KG1 (cell line): Measurements from ENCODE around the gene SPRED1.

Experiments used
- DNase-seq: peaks from one replicate; lab custom pipeline; 2025; lab: John Stamatoyannopoulos, UW

SPRED1 gene

GRCh38 chr15:38252481-38253350 lies at the start of gene SPRED1:
Gene SPRED1, plus strand, starts transcription at chr15:38252836. Its CDS starts 350 bp downstream, at chr15:38253186.
- DNase-seq = no peak

GRCh38 chr15:38205526-38206272 lies 46.9 kb upstream of the SPRED1 start:
- DNase-seq = no peak

- DNase-seq = no peak
Measured at GRCh38 chr15:38207621-38208020, 45.0 kb upstream of the SPRED1 start.

GRCh38 chr15:38208206-38208605 lies 44.4 kb upstream of the SPRED1 start:
- no peak for DNase-seq

GRCh38 chr15:38208779-38209178 lies 43.9 kb upstream of the SPRED1 start:
- DNase-seq = no peak

- DNase-seq = no peak
Measured at GRCh38 chr15:38211249-38211648, 41.4 kb upstream of the SPRED1 start.

- DNase-seq = no peak
Measured at GRCh38 chr15:38211811-38212210, 40.8 kb upstream of the SPRED1 start.

- DNase-seq = no peak
Measured at GRCh38 chr15:38212729-38213351, 39.8 kb upstream of the SPRED1 start.

GRCh38 chr15:38213356-38213755 lies 39.3 kb upstream of the SPRED1 start:
- no peak for DNase-seq

GRCh38 chr15:38215707-38216106 lies 36.9 kb upstream of the SPRED1 start:
- no peak for DNase-seq

GRCh38 chr15:38216763-38217162 lies 35.9 kb upstream of the SPRED1 start:
- DNase-seq = no peak

- DNase-seq = no peak
Measured at GRCh38 chr15:38217191-38217595, 35.4 kb upstream of the SPRED1 start.

GRCh38 chr15:38217788-38218609 lies 34.6 kb upstream of the SPRED1 start:
- no peak for DNase-seq

- no peak for DNase-seq
Measured at GRCh38 chr15:38220606-38221273, 31.9 kb upstream of the SPRED1 start.

- no peak for DNase-seq
Measured at GRCh38 chr15:38224486-38224885, 28.1 kb upstream of the SPRED1 start.

GRCh38 chr15:38225381-38225780 lies 27.3 kb upstream of the SPRED1 start:
- DNase-seq = no peak

GRCh38 chr15:38226608-38227266 lies 25.9 kb upstream of the SPRED1 start:
- no peak for DNase-seq

GRCh38 chr15:38227941-38228340 lies 24.7 kb upstream of the SPRED1 start:
- DNase-seq = no peak

- DNase-seq = no peak
Measured at GRCh38 chr15:38228618-38229017, 24.0 kb upstream of the SPRED1 start.

GRCh38 chr15:38229705-38230310 lies 22.8 kb upstream of the SPRED1 start:
- DNase-seq = no peak
